K562 (cell line): ENCODE data around the gene AKAP12. TPM values are rescaled to one million over a fixed set of nuclear protein-coding genes. Genes with fewer than 3 reads are reported as not detected.

Experiments
- CBFB ChIP-seq: sonication (generic); formaldehyde crosslinking; IDR thresholded peaks from 2 replicates; pipeline ENCODE4 v1.4.0; 2020; ENCODE audit warnings: mild to moderate bottlenecking, missing genetic modification reagents
- CREB1 ChIP-seq, 2 experiments: sonication (generic) in 1 of 2; formaldehyde crosslinking in 1 of 2; IDR thresholded peaks; 2 replicates each; pipeline versions ENCODE4 v1.6.1 to v1.8.0; 2012 to 2022; ENCODE audit warnings: inconsistent platforms in 1 of 2, mild to moderate bottlenecking in 1 of 2, missing genetic modification reagents in 1 of 2, moderate library complexity in 1 of 2
- DPF2 ChIP-seq: fragments of 450-650 bp; IDR thresholded peaks from 2 replicates; pipeline ENCODE4 v1.6.1; 2016
- ESRRA ChIP-seq: fragments of 450-650 bp; IDR thresholded peaks from 2 replicates; pipeline ENCODE4 v1.6.1; 2014; ENCODE audit warnings: low read depth, mild to moderate bottlenecking, moderate library complexity, borderline replicate concordance
- ETS1 ChIP-seq: conservative IDR thresholded peaks from 2 replicates; pipeline ENCODE4 v1.6.1; 2011; ENCODE audit warnings: low read depth, mild to moderate bottlenecking, low read length; ENCODE audit not compliant: control insufficient read depth
- FOXA1 ChIP-seq: fragments of 450-650 bp; IDR thresholded peaks from 2 replicates; pipeline ENCODE4 v1.6.1; 2016; ENCODE audit warnings: mild to moderate bottlenecking, borderline replicate concordance
- MAFG ChIP-seq: fragments of 450-650 bp; conservative IDR thresholded peaks from 2 replicates; pipeline ENCODE4 v1.6.1; 2016; ENCODE audit warnings: missing genetic modification characterization, missing compliant biosample characterization
- MAFK ChIP-seq: IDR thresholded peaks from 2 replicates; pipeline ENCODE4 v1.6.1; 2011; ENCODE audit warnings: low read length, improper control_type of control experiment
- MBD1 ChIP-seq: fragments of 250-450 bp; sonication (Bioruptor Pico); IDR thresholded peaks from 2 replicates; pipeline ENCODE4 v1.8.0; 2022; ENCODE audit warnings: inconsistent platforms
- NFATC3 ChIP-seq: fragments of 450-650 bp; IDR thresholded peaks from 2 replicates; pipeline ENCODE4 v1.6.1; 2017; ENCODE audit warnings: mild to moderate bottlenecking
- NFIC ChIP-seq: fragments of 450-650 bp; IDR thresholded peaks from 2 replicates; pipeline ENCODE4 v1.6.1; 2017; ENCODE audit warnings: mild to moderate bottlenecking, inconsistent platforms
- RNF219 ChIP-seq: fragments of 250-450 bp; sonication (Bioruptor Pico); IDR thresholded peaks from 2 replicates; pipeline ENCODE4 v1.5.0; 2022; ENCODE audit warnings: mild to moderate bottlenecking
- SMAD4 ChIP-seq: fragments of 250-450 bp; sonication (Bioruptor Pico); conservative IDR thresholded peaks from 2 replicates; pipeline ENCODE4 v1.8.0; 2021; ENCODE audit warnings: inconsistent platforms, mild to moderate bottlenecking, moderate library complexity
- SPI1 ChIP-seq: IDR thresholded peaks from 2 replicates; pipeline ENCODE4 v1.6.1; 2011; ENCODE audit warnings: low read depth, low read length, control low read depth, borderline replicate concordance
- STAG1 ChIP-seq: sonication (generic); formaldehyde crosslinking; IDR thresholded peaks from 2 replicates; pipeline ENCODE4 v1.5.0; 2020; ENCODE audit warnings: missing genetic modification reagents, borderline replicate concordance
- ZNF175 ChIP-seq: fragments of 200-800 bp; sonication (Bioruptor generic); IDR thresholded peaks from 2 replicates; pipeline ENCODE4 v1.6.1; 2016; ENCODE audit warnings: low read depth, mild to moderate bottlenecking, missing genetic modification characterization, missing compliant biosample characterization
- ZNF518B ChIP-seq: fragments of 250-450 bp; sonication (Bioruptor Pico); IDR thresholded peaks from 2 replicates; pipeline ENCODE4 v1.5.0; 2021; ENCODE audit warnings: mild to moderate bottlenecking, moderate library complexity
- ZNF655 ChIP-seq: fragments of 250-450 bp; sonication (Bioruptor Pico); IDR thresholded peaks from 2 replicates; pipeline ENCODE4 v1.5.0; 2021
- polyA plus RNA-seq, 8 experiments: library from polyadenylated mRNA; depleted of rRNA in 4 of 8; stranded (reverse) in 5 of 8; unstranded in 3 of 8; fragments of >200 nt; fragmentation: Nextera tagmentation in 2 of 8; fragmentation: Illumina TruSeq in 1 of 8; extraction: Ambion mirVana in 2 of 8; extraction: Trizol in 1 of 8; gene quantifications; 2 replicates each; pipeline versions ENCODE4 v1.2.1 to v1.2.3, GENCODE V29; 2011 to 2014; ENCODE audit warnings: inconsistent platforms in 1 of 8, missing spikeins in 1 of 8
- total RNA-seq, 7 experiments: library from RNA; depleted of rRNA in 6 of 7; stranded (reverse); fragments of >200 nt in 6 of 7; fragmentation: Illumina TruSeq in 2 of 7; extraction: Trizol in 2 of 7; gene quantifications; 2 replicates each; pipeline versions ENCODE4 v1.2.1 to v1.2.3, GENCODE V29; 2011 to 2021; ENCODE audit warnings: low replicate concordance in 1 of 7

Gene AKAP12
- total and polyA plus RNA-seq, 9 of the 15 experiments (the other 6 are each of a cell fraction or from before 2014, with no cell fraction given), result 0.08 to 2.0 (median 0.62) TPM

GRCh38 chr6:151323791-151324487 is 84.2 kb downstream of the AKAP12 start (continued):
- TF ChIP-seq RNF219, result no peak
- no peak for TF ChIP-seq ZNF518B (CRISPR knock-in tag)
- no peak for TF ChIP-seq MAFG (tag)
- no peak for TF ChIP-seq MBD1 (CRISPR knock-in tag)
- no peak for TF ChIP-seq ETS1
- TF ChIP-seq NFIC, result no peak
- TF ChIP-seq STAG1 (CRISPR knock-in tag), result peak; percentile 91
- TF ChIP-seq CBFB (CRISPR knock-in tag), result no peak
- TF ChIP-seq ZNF175 (CRISPR knock-in tag), result no peak
- TF ChIP-seq DPF2, result no peak
- TF ChIP-seq SMAD4 (CRISPR knock-in tag), result 0 out of 2 replicates have a peak, but pooled peaks have one; percentile 13
- no peak for TF ChIP-seq ZNF655
- no peak for TF ChIP-seq MAFK
- 0 out of 2 replicates have a peak, but pooled peaks have one; percentile 21 for TF ChIP-seq SPI1
- no peak for TF ChIP-seq NFATC3
- TF ChIP-seq FOXA1, result no peak
- 0 out of 2 replicates have a peak, but pooled peaks have one; percentile 15 for TF ChIP-seq ESRRA
- no peak for TF ChIP-seq CREB1 (IDR thresholded peaks at IDR 0.05)
- TF ChIP-seq CREB1 (CRISPR knock-in tag; IDR thresholded peaks at IDR 0.05), result peak; percentile 39; the same call in 1 of the 2 replicates
